ENCODE data around the gene POU2F1.

The POU2F1 gene

DNA sequence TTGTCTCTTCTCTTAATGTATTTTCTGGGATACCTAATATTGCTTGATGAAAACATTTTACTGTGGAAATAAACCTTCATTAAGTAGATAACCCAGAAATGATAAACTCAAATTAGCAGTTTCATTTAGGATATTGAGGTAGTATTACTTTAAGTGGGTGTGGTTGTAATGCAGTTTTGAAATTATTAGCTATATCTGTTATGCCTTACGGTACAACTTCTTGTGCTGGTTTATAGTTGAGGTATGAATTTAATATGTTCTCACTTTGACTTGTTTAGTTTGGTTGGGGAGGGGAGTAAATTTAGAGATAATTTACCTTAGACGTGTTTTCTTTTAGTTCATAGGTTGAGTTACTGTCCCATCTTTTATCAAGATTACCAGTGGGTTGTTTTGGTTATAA is 111.0 kb downstream of the POU2F1 start:
- H3K36me3 ChIP-seq (ENCODE audit: control insufficient read depth in 2 of 2, insufficient read depth in 1 of 2, low read length in 2 of 2), result no peaks in the 10 kb centered on the region
- H3K9me3 ChIP-seq (ENCODE audit: control insufficient read depth, insufficient read depth, low read depth, low read length), result no peaks in the 10 kb centered on the region
- CTCF ChIA-PET, result no interaction called here
- no peak overlapping the region for H3K27ac ChIP-seq (ENCODE audit: extremely low read depth, low read depth, low read length)
- H3K4me1 ChIP-seq (ENCODE audit: control insufficient read depth, insufficient read depth, low read length), result 0 out of 2 replicates have a peak, but pooled peaks cover 3% of the 10 kb centered on the region
- no peak overlapping the region for H3K4me3 ChIP-seq (ENCODE audit: low read depth, low read length)
- TF ChIP-seq ZNF311 (tag by site-specific recombination; IDR thresholded peaks at IDR 0.05; ENCODE audit: borderline replicate concordance) (no peak), ZBTB48 (tag by site-specific recombination; IDR thresholded peaks at IDR 0.05) (no peak), ZNF398 (tag by site-specific recombination; IDR thresholded peaks at IDR 0.05) (no peak), ZFP41 (tag by site-specific recombination; IDR thresholded peaks at IDR 0.05; ENCODE audit: borderline replicate concordance) (no peak), ZNF132 (tag by site-specific recombination; IDR thresholded peaks at IDR 0.05; ENCODE audit: borderline replicate concordance) (no peak), ZNF274 (IDR thresholded peaks at IDR 0.05; ENCODE audit: low read length) (no peak), ZNF274 (tag by site-specific recombination; IDR thresholded peaks at IDR 0.05; ENCODE audit: borderline replicate concordance) (no peak), ZNF791 (tag by site-specific recombination; IDR thresholded peaks at IDR 0.05) (no peak), ZNF560 (tag by site-specific recombination; IDR thresholded peaks at IDR 0.05; ENCODE audit: borderline replicate concordance) (no peak), GLIS1 (tag by site-specific recombination; IDR thresholded peaks at IDR 0.05) (no peak), SP7 (tag by site-specific recombination; IDR thresholded peaks at IDR 0.05) (no peak), REST (tag by site-specific recombination; IDR thresholded peaks at IDR 0.05) (no peak), ZNF48 (tag by site-specific recombination; IDR thresholded peaks at IDR 0.05) (no peak), ZNF596 (tag by site-specific recombination; IDR thresholded peaks at IDR 0.05) (no peak), REPIN1 (tag by site-specific recombination; IDR thresholded peaks at IDR 0.05; ENCODE audit: low read depth) (no peak), ZNF623 (tag by site-specific recombination; IDR thresholded peaks at IDR 0.05) (no peak), ZBTB8A (tag by site-specific recombination; IDR thresholded peaks at IDR 0.05) (no peak), PRDM10 (tag by site-specific recombination; IDR thresholded peaks at IDR 0.05) (no peak), SCRT1 (tag by site-specific recombination; IDR thresholded peaks at IDR 0.05; ENCODE audit: borderline replicate concordance) (no peak), ZNF776 (tag by site-specific recombination; IDR thresholded peaks at IDR 0.05; ENCODE audit: borderline replicate concordance) (no peak)
- TF ChIP-seq, protein P1, sequence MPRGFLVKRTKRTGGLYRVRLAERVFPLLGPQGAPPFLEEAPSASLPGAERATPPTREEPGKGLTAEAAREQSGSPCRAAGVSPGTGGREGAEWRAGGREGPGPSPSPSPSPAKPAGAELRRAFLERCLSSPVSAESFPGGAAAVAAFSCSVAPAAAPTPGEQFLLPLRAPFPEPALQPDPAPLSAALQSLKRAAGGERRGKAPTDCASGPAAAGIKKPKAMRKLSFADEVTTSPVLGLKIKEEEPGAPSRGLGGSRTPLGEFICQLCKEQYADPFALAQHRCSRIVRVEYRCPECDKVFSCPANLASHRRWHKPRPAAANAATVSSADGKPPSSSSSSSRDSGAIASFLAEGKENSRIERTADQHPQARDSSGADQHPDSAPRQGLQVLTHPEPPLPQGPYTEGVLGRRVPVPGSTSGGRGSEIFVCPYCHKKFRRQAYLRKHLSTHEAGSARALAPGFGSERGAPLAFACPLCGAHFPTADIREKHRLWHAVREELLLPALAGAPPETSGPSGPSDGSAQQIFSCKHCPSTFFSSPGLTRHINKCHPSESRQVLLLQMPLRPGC (tag by site-specific recombination; IDR thresholded peaks at IDR 0.05), result no peak
- POLR2A ChIA-PET, result no interaction called here

All from HEK293 (cell line).